ENCODE measurements around the gene LUZP4.
"Not testable (repeated sequence)": the region's sequence is repeated elsewhere in the genome, so short reads cannot be mapped to it uniquely, and the experiment has no call there.

Gene LUZP4

GRCh38 chrX:115339441-115340025 is 50.0 kb downstream of the LUZP4 start:
- DNase-seq = no peak

GRCh38 chrX:115341421-115341820 is 51.9 kb downstream of the LUZP4 start:
- DNase-seq = no peak

GRCh38 chrX:115344885-115345614 is 55.5 kb downstream of the LUZP4 start:
- DNase-seq = peak; percentile 63 to 88 (median 79)

DNA sequence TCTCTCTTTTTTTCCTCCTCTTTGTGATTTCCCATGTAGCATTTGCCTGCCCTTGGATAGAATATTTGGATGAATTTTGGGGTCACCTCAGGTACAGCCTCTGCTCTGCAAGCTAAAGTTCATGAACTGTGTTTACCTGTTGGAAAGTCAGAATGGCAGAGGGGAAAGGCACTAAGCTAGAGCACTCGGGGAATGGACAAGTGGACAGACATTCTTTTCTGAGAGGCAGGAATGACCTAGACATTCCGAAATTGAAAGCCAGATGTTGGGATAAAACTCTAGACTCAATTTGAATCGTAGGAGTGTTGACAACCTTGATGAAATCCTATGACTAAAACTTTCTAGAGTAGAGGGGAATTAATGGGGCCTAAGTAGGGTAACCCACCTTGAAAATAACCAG is 56.1 kb downstream of the LUZP4 start:
- DNase-seq = no peak

GRCh38 chrX:115346738-115347137 is 57.2 kb downstream of the LUZP4 start:
- DNase-seq = not testable (repeated sequence)

DNA sequence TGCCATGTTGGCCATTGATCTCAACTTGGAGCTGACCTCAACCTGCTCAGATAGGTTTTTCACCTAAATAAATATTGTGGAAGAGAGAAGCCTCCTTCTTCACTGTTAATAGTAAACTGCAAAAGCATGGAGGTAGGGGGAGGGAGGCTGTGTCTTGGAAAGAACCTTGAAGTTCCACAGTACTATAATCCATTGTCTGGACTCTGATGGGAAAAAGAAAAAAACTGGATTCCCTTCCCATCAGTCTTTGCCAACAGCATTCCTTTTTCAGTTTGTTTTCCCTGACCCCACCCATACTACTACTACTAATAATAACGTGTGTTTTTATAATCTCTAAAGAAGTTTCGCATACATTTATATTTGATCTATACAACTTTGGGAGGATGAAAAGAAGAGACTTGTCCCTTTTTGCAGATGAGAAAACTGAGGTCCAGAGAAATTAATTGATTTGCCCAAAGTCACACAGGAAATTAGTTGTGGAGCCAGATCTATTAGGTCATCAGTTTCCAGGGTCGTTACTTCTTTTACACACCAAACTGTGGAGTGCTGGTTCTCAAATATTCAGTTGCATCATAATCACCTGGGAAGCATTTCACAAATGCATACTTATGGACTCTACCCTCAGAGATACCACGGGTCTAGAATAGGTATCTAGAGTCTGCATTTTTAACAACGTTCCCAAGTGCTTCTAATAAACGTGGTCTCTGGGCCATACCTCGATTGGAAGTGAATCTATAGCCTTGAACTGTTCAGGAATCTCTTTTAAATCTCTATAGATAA is 59.1 kb downstream of the LUZP4 start:
- no peak for DNase-seq

DNA sequence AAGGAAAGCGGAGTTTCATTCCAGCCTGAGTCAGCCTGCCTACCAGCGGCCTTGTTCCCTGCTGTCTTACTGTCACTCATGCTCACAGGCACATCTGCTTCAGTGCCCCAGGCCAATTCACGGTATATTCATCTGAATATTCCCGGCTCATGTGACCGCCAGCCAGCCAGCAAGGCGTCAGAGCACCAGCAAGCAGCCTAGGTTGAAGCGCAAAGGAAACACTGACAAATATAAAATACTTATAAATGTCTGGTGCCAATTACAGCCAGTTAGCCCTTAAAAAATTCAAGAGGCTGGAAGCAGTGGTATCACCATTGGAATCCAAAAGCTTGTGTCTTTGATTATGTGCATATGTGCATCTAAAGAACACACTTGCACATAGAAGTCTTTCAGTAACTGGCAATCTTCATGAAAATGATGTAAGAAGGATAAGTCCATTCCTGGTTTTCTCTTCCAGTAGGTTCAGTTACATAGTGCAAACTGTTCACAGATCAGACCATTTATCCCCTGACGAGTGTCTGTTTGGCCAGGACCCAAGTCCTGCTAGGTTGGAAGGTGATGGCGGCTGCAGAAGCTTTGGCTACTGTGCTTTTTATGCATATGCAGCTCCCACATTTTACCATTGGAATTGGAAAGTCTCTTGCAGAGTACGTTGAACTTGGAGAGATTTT is 61.3 kb downstream of the LUZP4 start:
- DNase-seq = no peak

DNA sequence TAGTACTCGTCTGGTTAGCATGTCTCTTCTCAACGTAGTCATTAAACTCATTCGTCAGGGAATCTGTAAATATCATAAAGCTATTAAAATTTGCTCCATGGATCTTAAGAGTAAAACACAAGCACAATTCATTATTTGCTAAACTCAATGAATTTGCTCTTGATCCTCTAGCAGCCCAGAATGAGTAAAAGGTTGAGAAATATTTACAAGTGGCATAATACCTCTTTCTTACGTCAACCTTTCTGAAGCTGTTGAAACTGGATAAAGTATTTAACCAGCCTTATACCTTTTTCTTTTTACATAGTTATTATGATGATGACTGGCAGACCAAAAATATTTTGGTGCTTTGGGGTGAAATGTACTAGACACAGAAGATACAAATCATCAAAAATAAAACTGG is 66.9 kb downstream of the LUZP4 start:
- DNase-seq = no peak

Measured in NCI-H1417 (cell line).